HL-60/S4 treated with retinoic acid at 250 ng/mL for 4 days and 3 days (cell line): ENCODE results near the gene DCBLD1.

Experiments used
- in situ Hi-C: fragments of 300-500 bp; cut with MboI; formaldehyde crosslinking; loops from 2 replicates; pipeline ENCODE4 v1.7.0; 2022; ENCODE audit warnings: low sequenced_read_pairs

DCBLD1 gene

DNA sequence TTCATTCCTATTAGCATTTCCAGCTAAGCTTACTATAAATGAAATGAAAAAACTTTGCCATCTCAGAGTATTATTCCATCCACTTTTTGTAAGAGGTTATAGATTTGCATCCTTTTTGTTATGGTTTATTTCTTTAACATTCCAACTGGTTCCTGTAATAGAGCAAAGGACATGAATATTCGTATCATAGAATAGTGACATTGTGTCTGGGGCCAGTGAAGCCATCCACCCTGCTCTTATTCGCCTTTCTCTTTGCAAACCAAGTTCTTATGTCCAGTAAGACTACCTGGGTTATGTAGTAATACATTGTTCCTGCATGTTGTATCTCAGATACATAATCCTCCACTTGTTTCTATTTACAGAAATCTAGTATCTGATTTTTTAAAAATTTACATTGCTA is 43.1 kb downstream of the DCBLD1 start:
- in situ Hi-C loops, result no loop called here

DNA sequence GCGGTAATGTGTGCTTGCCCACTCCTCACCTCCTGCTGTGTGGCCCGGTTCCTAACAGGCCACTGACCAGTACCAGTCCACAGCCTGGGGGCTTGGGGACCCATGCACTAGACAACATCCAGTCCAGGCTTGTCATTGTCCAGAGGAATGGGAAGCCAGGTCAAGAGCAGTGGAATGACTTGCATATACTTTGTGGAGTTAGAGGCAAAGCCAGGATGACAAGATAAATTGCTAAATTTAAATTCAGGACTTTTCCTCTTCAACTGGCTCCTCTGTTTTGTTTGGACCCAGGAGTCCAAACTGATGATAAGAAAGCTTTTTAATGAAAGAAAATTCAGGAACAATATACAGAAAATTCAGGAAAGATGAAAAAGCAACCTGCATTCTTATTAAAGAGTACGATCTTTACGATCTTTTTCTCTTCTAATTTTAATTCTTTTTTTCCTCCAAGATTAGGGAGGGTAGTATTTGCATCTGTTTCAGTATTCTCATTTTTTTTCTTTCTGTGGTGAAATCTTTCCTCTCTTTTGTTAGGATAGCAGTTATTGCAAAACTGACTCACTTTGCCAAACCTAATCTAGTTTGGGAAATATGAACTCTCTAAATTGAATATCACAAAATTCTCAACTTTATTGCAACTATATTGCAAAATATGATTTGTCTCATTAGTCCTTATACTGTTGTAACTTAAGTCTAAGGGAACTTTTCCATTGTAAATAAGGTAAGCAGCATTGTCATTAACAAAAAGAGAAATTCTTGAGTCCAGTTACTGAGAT is 48.2 kb downstream of the DCBLD1 start:
- in situ Hi-C loops, result no loop called here

DNA sequence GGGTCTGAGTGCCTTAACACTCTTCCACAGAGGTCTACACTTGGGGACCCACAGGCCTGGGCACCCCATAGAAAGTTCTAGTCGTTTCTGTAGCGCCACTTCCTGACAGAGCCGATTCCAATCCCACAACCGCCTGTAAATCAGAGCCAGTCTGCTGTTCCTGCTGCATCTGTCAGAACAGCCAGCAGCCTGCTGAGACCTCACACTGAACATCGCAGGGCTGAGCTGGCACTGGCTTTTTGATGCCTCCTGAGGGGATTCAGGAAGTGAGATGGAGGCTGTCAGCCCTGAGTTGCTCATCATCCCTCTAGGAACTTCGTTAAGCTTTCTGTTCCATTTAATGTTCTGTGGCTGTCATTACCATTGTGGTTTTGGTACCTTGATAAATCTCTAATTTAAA is 48.9 kb downstream of the DCBLD1 start:
- in situ Hi-C loops, result no loop called here

DNA sequence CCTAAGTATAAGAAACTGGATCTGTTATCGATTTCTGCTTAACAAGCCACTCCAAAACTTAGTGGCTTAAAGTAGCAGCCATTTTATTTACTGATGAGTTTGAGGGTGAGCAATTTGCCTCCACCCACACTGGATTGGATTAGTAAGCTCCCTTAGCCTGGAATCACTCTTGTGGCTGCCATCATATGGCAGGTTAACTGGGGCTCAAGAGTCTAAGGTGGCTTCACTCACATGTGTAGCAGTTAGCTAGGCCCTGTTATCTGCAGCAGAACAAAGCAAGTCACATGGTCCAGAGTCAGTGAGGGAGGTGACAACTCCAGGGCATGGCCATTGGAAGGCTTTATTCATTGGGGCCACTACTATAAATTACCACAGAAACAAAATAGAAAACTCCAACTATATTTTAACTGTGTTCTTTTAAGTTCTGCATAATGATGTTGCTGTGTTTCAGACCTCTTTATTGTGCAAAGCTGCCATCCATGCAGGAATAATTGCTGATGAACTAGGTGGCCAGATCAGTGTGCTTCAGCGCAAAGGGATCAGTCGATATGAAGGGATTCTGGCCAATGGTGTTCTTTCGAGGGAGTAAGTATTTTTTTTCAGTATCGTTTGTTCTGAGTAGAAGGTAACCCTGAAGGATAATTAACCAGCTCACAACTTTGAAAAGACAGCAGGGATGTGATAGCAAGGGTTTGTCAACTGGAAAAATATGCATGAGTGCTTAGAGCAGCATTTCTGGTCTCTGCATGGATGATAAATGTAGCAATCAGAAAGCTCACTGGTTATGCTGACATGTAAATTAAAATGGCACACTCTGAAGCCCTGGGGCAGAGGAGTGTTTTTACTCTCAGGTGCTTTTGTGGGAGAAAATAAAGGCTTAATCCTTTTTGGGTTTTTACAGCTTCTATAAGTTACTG is 49.6 kb downstream of the DCBLD1 start:
- in situ Hi-C loops, result no loop called here

DNA sequence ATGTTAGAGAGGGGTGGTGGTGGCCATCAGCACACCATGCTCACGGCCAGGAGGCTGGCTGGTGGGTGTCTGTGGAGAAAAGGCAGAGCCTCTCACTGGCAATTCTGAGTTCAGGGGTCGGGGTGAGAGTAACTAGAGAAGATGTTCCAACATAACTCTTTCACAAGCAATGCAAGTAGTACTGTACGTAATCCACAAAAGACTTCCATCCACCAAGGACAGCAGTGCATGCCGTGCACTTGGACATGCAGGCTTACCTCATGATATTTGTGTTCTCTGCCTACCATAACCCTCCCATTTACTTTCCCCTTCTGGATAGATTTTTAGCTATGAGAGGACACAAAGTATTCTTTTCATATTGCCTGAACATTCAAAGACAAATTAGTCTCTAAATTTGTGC is 51.3 kb downstream of the DCBLD1 start:
- in situ Hi-C loops, result no loop called here

DNA sequence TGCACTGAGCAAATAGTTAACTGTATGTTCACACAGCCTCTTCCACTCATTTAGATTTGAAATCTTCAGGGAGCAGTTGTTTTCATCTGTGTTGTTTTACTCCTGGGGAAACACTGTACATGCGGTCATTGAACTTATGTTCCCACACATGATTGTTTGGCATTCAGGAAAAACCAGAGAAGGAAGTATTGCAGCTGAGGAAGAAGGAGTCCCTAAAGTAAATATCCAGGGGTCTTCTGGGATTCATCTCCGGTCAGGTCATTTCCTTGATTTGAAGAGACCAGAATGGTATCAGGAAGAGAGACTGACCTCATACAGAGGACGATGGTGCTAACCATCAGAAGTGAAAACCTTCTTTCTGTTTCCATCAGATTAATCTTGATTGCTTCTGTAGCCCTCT is 52.5 kb downstream of the DCBLD1 start:
- in situ Hi-C loops, result no loop called here

DNA sequence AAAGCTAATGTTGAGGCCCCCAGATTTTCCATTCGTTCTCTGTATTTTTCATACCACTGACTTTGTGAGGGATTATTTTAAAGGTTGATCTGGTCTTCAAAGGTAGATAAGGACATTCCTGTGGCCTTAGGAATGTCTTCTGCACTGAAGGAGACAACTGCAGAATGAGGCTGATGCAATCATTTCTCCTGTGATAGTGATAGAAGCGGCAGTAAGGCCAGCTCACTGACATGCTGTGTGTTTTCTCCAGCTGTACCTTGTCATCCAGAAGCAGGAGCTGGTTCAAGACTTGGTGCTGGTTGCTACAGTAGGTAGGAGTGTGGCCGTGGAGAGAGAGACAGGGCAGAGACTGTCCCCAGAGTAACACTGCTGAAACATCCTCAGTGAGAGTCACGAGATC is 53.8 kb downstream of the DCBLD1 start:
- in situ Hi-C loops, result no loop called here

DNA sequence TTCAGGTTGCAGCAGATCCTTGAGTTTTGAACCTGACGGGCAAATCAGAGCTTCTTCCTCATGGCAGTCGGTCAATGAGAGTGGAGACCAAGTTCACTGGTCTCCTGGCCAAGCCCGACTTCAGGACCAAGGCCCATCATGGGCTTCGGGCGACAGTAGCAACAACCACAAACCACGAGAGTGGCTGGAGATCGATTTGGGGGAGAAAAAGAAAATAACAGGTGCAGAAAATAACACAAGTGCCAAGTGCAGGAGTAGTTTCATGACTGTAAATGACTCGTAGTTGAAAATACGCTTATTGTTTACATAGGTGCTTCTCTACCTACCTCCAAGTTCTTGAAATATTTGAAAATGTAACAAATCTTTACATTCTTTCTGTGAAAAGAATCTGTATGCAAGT is 56.1 kb downstream of the DCBLD1 start:
- in situ Hi-C loops, result no loop called here

DNA sequence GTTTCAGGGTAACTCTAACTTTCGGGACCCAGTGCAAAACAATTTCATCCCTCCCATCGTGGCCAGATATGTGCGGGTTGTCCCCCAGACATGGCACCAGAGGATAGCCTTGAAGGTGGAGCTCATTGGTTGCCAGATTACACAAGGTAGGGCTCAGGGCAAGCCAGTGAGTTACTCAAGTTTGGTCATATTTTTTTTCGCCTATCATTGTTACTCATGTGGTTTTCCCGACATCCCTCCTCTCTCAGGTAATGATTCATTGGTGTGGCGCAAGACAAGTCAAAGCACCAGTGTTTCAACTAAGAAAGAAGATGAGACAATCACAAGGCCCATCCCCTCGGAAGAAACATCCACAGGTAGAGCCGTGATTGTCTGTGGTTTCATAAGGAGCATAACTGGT is 58.2 kb downstream of the DCBLD1 start:
- in situ Hi-C loops, result no loop called here

DNA sequence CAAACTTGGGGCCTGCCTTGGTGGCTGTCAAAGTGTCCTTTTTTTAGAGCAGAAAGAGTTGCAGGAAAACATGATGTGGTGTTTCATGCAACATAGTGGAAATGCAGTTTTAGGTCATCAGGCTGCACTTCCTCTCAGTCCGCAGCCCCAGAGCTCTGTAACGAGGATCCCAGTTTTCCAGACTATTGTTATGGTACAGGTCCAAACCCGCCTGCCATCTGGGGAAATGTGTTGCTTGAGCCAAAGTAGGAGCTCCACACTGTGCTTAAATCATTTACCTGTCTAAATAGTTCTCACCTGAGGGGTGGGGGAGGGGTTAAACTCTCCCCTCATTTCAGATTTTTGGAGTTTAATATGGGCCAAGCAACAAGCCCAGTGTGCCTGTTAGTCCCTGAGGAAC is 60.0 kb downstream of the DCBLD1 start:
- in situ Hi-C loops, result no loop called here

DNA sequence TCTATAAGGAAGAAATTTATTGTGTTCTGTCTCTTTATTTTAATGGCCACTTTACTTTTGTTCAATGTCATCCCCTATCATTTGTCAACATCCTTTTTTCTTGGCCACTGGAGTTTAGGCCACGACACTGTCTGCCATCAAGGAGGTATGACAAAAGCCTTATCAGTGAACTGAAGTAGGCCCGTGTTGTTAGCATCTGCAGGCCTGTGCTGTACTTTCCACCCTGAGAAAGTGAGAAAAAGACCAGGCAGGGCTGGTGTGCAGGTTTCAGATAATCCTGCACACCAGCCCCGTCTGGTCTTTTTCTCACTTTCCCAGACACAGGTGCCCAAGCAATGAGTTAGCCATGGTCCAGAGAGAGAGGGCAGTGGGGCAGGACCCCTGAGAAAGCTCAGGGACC is 62.2 kb downstream of the DCBLD1 start:
- in situ Hi-C loops, result no loop called here

DNA sequence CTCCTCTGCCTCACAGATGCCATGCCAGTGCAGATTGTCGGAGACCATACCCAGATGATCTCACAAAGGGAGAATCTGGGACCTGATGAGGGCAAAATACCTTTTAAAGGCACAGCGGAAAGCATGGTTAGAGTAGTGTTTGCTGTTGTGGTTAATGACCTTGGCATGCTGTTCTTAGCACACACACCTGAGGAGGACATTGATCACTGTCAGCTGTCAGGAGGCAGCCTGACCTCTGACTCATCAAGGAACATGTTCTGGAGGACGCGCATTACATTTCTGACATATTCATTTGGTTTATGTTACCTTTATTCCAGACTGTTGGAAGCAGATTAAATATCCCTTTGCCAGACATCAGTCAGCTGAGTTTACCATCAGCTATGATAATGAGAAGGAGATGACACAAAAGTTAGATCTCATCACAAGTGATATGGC is 62.7 kb downstream of the DCBLD1 start:
- in situ Hi-C loops, result no loop called here

DNA sequence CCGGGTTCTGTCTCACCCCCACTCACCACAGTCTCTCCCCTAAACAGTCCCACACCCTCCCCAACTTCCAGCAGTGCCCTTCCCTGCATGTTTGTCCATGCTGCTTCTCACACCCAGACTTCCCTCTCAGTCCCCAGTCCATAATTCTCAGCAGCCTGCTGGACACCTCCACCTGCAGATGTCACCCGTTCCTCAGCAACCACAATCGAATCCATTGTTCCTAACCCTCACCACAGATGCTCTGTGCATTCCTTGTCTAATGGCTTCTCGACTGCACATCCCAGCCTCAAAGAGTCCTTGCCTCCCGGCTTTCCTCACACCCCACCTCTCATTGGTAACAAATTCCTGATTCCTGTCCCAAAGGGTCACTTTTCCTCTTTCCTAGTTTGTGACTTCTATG is 64.2 kb downstream of the DCBLD1 start:
- in situ Hi-C loops, result no loop called here

DNA sequence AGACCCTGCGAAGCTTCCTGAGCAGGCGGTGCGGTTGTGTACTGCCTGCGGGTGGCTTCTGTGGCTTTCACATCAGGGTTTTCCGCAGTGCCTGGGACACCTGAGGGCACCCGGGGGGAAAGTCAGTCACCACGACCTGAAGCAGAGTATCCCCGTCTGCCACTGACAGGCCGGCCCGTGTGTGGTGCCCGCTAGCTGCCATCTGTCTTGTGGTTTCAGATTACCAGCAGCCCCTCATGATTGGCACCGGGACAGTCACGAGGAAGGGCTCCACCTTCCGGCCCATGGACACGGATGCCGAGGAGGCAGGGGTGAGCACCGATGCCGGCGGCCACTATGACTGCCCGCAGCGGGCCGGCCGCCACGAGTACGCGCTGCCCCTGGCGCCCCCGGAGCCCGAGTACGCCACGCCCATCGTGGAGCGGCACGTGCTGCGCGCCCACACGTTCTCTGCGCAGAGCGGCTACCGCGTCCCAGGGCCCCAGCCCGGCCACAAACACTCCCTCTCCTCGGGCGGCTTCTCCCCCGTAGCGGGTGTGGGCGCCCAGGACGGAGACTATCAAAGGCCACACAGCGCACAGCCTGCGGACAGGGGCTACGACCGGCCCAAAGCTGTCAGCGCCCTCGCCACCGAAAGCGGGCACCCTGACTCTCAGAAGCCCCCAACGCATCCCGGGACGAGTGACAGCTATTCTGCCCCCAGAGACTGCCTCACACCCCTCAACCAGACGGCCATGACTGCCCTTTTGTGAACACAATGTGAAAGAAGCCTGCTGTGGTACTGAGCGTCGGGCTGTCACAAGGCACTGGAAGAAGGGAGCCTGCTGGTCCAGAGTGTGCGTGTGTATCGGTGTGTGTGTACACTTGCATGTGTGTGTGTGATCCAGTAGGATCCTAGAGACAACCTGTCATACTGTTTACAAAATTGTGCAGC is 65.5 kb downstream of the DCBLD1 start:
- in situ Hi-C loops, result no loop called here

DNA sequence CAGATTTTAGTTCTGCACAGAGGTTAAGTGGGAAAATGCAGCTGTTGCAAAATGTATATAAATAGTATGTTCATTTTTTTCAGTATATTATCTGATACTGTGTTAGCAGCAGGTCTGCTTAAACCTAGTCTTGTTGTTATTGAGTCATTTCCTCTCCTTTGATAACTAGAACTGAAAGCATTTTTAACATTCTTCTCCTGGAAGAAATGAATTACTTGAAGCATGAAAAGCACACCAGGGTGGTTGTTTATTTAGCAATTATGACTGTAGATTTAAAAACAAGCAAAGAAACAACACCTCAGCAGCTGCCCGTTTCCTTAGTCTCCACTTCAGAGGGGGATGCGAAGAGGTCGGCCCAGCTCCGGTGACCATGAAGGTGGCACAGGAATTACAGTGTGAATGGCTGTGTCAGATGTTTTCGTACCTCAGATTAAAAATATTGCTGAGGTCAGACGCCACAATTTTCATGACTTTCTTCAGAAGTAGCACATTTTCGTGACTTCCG is 66.4 kb downstream of the DCBLD1 start:
- in situ Hi-C loops, result no loop called here

DNA sequence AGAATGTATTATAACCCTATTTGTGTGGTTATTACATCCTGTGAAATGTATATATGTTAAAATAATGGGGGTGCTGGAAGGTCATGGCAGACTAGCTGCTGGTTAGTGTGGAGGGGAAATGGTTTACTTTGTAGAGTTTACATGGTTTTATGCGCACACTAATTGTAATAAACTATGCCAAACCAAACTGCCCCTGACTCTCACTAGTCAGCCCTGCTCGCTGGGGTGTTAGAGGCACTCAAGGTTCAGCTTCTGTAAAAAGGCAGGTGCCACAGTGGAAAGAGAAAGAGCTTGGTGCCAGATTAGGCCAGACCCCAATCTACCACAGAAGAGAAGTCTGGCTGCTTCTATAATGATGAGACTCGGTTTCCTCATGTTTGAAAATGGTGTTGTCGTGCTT is 67.1 kb downstream of the DCBLD1 start:
- in situ Hi-C loops, result no loop called here

DNA sequence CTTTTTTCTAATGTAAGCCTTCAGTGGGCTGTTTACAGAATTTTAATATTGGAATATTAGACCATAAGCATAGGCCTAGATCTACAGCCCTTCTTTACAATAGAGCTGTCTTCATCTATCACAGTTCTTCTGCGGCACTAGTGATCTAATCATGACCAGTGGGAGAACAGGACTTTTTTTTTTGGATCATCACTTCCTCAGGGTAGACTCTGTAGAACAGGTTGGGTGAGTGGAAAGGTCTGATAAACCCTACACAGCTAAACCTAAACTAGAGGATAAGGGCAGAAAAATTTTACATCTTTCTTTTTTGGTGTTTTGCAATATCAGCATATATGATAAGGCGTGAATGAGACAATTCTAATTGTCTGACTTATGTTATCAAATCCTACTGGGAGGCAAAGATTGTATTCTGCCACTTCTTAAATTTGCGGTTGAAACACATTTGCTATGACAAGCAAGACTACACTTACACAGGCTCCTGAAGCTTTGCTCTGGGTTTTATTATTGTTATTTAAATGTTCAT is 67.7 kb downstream of the DCBLD1 start:
- in situ Hi-C loops, result no loop called here

DNA sequence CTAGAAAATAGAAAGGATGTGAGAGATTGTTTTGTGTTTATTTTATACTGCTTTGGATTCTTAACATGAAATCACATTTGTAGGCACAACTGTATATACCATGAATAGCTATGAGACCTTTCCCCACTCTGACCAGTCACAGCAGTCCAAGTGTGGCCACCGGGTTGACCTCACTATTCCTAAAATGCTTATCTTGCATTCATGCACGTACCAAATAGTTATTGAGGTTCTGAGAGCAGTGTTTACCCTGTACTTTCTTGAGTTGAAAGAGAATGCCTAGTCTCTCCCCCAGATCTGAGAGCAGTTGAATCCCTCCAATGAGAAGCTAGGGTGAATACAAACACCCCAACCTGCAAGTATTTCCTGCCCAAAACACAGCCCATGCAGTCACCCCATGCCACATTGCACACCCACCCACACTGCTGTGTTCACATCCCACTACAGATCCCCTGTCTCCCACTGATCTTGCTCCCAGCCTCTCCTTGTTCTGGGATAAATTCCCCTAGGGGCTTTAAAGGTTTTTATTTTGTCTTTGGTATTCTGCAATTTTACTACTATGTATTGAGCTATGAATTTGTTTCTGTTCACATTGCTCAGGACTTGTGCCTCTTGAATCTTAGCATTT is 68.3 kb downstream of the DCBLD1 start:
- in situ Hi-C loops, result no loop called here

DNA sequence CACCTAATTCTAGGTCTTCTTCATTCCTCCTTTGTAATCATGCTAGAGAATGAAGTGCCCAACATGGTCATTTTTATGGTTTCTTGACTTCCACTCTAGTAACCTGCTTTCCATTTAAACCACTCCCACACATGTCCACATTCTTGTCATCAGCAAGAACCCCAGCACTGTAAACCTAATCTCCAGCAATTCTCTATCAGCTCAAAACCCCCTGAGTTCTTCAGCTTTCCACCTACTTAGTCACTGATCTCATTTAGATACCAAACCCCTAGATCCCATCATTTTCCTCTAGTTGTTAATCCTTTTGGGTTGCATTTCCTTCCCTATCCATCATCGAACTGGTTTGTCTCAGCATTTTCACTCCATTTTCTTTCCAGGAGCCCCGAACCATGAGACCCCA is 70.1 kb downstream of the DCBLD1 start:
- in situ Hi-C loops, result no loop called here

DNA sequence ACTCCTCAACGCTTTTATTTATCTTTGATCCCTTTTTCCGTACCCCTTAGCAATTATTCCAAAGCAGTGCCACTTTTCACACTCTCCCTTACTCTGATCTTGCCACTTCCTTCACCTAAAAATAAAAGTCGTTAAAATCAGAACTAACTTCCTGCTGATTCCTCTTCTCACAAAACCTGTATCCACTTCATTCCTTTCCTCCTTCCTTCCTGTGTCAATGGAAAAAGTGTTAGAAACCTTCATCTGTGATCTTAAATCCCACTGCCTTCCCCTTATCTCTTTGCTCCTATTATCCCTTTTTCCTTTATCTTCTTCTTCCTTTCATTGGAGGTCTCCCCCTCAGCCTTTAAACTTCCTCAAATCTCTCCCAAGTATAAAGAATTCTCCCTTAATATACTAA is 70.7 kb downstream of the DCBLD1 start:
- in situ Hi-C loops, result no loop called here
